GM19193 (cell line): ENCODE measurements around the gene FUOM.

Experiments used
- POLR2A ChIP-seq: IDR thresholded peaks from 4 replicates; pipeline ENCODE4 v1.6.1; 2011; ENCODE audit not compliant: insufficient read depth, insufficient read length; ENCODE audit errors: extremely low read depth

The FUOM gene

DNA sequence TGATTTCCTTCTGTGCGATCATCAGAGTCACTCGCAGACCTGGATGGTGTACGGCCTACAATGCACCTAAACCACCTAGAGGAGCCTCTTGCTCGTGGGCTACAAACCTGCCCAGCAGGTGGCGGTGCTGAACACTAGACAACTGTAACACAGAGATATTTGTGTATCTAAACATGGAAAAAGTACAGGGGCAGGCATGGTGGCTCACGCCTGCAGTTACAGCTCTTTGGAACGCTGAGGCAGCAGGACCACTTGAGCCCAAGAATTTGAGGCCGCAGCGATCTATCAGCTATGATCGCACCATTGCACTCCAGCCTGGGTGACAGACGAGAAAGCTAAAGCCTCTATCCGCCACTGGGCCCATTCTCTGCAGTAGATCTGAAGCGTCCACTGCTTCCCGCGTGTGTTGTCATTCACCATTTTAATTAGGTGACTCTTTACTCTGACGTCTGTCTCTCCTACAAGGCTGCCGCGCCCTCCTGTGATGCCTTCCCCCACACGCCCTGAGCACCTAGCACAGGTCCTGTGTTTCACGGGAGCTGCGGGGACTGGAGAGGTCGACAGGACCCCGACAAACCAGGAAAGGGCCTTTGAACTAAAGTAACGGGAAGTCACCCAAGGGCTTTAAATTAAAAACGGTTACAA lies 49.9 kb downstream of the FUOM start:
- no peak for TF ChIP-seq POLR2A

DNA sequence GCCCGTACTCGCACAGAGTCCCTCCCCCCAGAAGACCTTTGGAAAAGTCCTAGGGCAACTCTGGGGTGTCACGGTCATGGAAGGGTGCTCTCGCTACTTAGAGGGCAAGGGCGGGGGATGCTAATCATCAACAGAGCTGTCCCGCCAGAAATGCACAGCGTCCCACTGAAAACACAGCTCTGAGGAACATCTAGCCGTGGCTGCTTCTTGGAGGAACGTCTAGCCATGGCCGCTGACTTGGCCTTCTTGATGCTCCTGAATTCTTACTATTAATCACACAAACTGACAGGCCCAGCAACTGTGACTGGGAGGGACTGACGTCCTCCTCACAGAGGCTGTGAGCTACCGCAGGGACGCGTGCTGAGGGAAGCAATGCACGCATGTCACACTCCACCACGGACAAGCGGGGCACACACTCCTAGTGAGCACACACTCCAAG lies 50.9 kb downstream of the FUOM start:
- no peak for TF ChIP-seq POLR2A

- no peak for TF ChIP-seq POLR2A
These were observed 51.7 kb downstream of the FUOM start for GRCh38 chr10:133306097-133306476.
